HG03280 (cell line): ENCODE measurements around the gene ANGPTL4.

ENCODE experiments used
- ATAC-seq: cut with Tn5 transposase; IDR thresholded peaks from one replicate; pipeline ENCODE4 v1.9.1; 2021; ENCODE audit warnings: mild to moderate bottlenecking, moderate library complexity; ENCODE audit not compliant: unreplicated experiment

The ANGPTL4 gene

GRCh38 chr19:8387688-8388611 is 24.0 kb downstream of the ANGPTL4 start:
- ATAC-seq = no peak

GRCh38 chr19:8388612-8388958 is 24.6 kb downstream of the ANGPTL4 start:
- ATAC-seq = no peak

- ATAC-seq = peak; percentile 86
Measured at GRCh38 chr19:8389891-8390616, 26.1 kb downstream of the ANGPTL4 start, which contains the start of gene RAB11B. Gene RAB11B (plus strand): TSS chr19:8390360. CDS start chr19:8390417, 57 bp downstream.

GRCh38 chr19:8390617-8390981 is 26.6 kb downstream of the ANGPTL4 start:
- peak; percentile 54 for ATAC-seq

GRCh38 chr19:8391198-8392016 is 27.5 kb downstream of the ANGPTL4 start:
- ATAC-seq = no peak

GRCh38 chr19:8392017-8392591 is 28.1 kb downstream of the ANGPTL4 start:
- ATAC-seq = no peak

GRCh38 chr19:8393192-8393870 is 29.4 kb downstream of the ANGPTL4 start:
- ATAC-seq = no peak

- ATAC-seq = no peak
Measured at GRCh38 chr19:8393871-8394250, 29.9 kb downstream of the ANGPTL4 start.

GRCh38 chr19:8395621-8396082 is 31.7 kb downstream of the ANGPTL4 start:
- ATAC-seq = no peak

- ATAC-seq = no peak
Measured at GRCh38 chr19:8396185-8396562, 32.2 kb downstream of the ANGPTL4 start.

- no peak for ATAC-seq
Measured at GRCh38 chr19:8396563-8397203, 32.7 kb downstream of the ANGPTL4 start.

- no peak for ATAC-seq
Measured at GRCh38 chr19:8397271-8397670, 33.3 kb downstream of the ANGPTL4 start.

- ATAC-seq = no peak
Measured at GRCh38 chr19:8397746-8398310, 33.9 kb downstream of the ANGPTL4 start.

GRCh38 chr19:8398311-8398771 is 34.4 kb downstream of the ANGPTL4 start:
- ATAC-seq = no peak

GRCh38 chr19:8399681-8400188 is 35.8 kb downstream of the ANGPTL4 start:
- ATAC-seq = no peak

- ATAC-seq = no peak
Measured at GRCh38 chr19:8401981-8402411, 38.0 kb downstream of the ANGPTL4 start.

- ATAC-seq = no peak
Measured at GRCh38 chr19:8403098-8403819, 39.3 kb downstream of the ANGPTL4 start.

- ATAC-seq = no peak
Measured at GRCh38 chr19:8403820-8404109, 39.8 kb downstream of the ANGPTL4 start.
